ENCODE data around the gene GNAI1. TPM values are rescaled to one million over a fixed set of nuclear protein-coding genes. Genes with fewer than 3 reads are reported as not detected.

The GNAI1 gene
- total RNA-seq, 1 donor from 2014 or later, result 132 TPM

- no peak overlapping the region for H3K27ac Mint-ChIP-seq (ENCODE audit: unreplicated experiment)
- no peak overlapping the region for H3K4me3 Mint-ChIP-seq (ENCODE audit: unreplicated experiment)
- no peaks in the 10 kb centered on the region for H3K9me3 Mint-ChIP-seq (ENCODE audit: unreplicated experiment)
- TF ChIP-seq CTCF (IDR thresholded peaks at IDR 0.05; ENCODE audit: unreplicated experiment), result no peak
- H3K27me3 Mint-ChIP-seq (ENCODE audit: unreplicated experiment), result peaks cover 2% of the 10 kb centered on the region
- no peak for DNase-seq (ENCODE audit: low spot score)
- H3K4me1 Mint-ChIP-seq (ENCODE audit: unreplicated experiment), result no peaks in the 10 kb centered on the region
- peaks cover 8% of the 10 kb centered on the region for H3K36me3 Mint-ChIP-seq (ENCODE audit: low read depth, unreplicated experiment)
These were observed 84.1 kb downstream of the GNAI1 start for GRCh38 chr7:80218723-80219122.

GRCh38 chr7:80220022-80220634, 85.5 kb downstream of the GNAI1 start:
- TF ChIP-seq CTCF (IDR thresholded peaks at IDR 0.05; ENCODE audit: unreplicated experiment), result no peak
- H3K36me3 Mint-ChIP-seq (ENCODE audit: low read depth, unreplicated experiment), result peaks cover 6% of the 10 kb centered on the region
- no peak overlapping the region for H3K27ac Mint-ChIP-seq (ENCODE audit: unreplicated experiment)
- no peak overlapping the region for H3K4me3 Mint-ChIP-seq (ENCODE audit: unreplicated experiment)
- no peaks in the 10 kb centered on the region for H3K4me1 Mint-ChIP-seq (ENCODE audit: unreplicated experiment)
- DNase-seq (ENCODE audit: low spot score), result no peak
- no peaks in the 10 kb centered on the region for H3K9me3 Mint-ChIP-seq (ENCODE audit: unreplicated experiment)
- peaks cover 2% of the 10 kb centered on the region for H3K27me3 Mint-ChIP-seq (ENCODE audit: unreplicated experiment)

- no peaks in the 10 kb centered on the region for H3K4me1 Mint-ChIP-seq (ENCODE audit: unreplicated experiment)
- no peak overlapping the region for H3K4me3 Mint-ChIP-seq (ENCODE audit: unreplicated experiment)
- H3K27ac Mint-ChIP-seq (ENCODE audit: unreplicated experiment), result no peak overlapping the region
- peaks cover 6% of the 10 kb centered on the region for H3K36me3 Mint-ChIP-seq (ENCODE audit: low read depth, unreplicated experiment)
- TF ChIP-seq CTCF (IDR thresholded peaks at IDR 0.05; ENCODE audit: unreplicated experiment), result no peak
- DNase-seq (ENCODE audit: low spot score), result no peak
- H3K27me3 Mint-ChIP-seq (ENCODE audit: unreplicated experiment), result no peaks in the 10 kb centered on the region
- no peaks in the 10 kb centered on the region for H3K9me3 Mint-ChIP-seq (ENCODE audit: unreplicated experiment)
These were observed 89.8 kb downstream of the GNAI1 start for GRCh38 chr7:80224415-80224814.

- H3K9me3 Mint-ChIP-seq (ENCODE audit: unreplicated experiment), result no peaks in the 10 kb centered on the region
- DNase-seq (ENCODE audit: low spot score), result no peak
- peaks cover 6% of the 10 kb centered on the region for H3K4me1 Mint-ChIP-seq (ENCODE audit: unreplicated experiment)
- no peak overlapping the region for H3K27ac Mint-ChIP-seq (ENCODE audit: unreplicated experiment)
- peaks cover under 1% of the 10 kb centered on the region for H3K36me3 Mint-ChIP-seq (ENCODE audit: low read depth, unreplicated experiment)
- no peaks in the 10 kb centered on the region for H3K27me3 Mint-ChIP-seq (ENCODE audit: unreplicated experiment)
- H3K4me3 Mint-ChIP-seq (ENCODE audit: unreplicated experiment), result no peak overlapping the region
- no peak for TF ChIP-seq CTCF (IDR thresholded peaks at IDR 0.05; ENCODE audit: unreplicated experiment)
These were observed 90.7 kb downstream of the GNAI1 start for GRCh38 chr7:80225361-80225760.

GRCh38 chr7:80226629-80227028, 92.0 kb downstream of the GNAI1 start:
- Mint-ChIP-seq H3K9me3 (ENCODE audit: unreplicated experiment) (no peaks in the 10 kb centered on the region), H3K4me3 (ENCODE audit: unreplicated experiment) (no peak overlapping the region), H3K27ac (ENCODE audit: unreplicated experiment) (no peak overlapping the region), H3K27me3 (ENCODE audit: unreplicated experiment) (no peaks in the 10 kb centered on the region), H3K4me1 (ENCODE audit: unreplicated experiment) (peaks cover 7% of the 10 kb centered on the region), H3K36me3 (ENCODE audit: low read depth, unreplicated experiment) (no peaks in the 10 kb centered on the region)
- DNase-seq (ENCODE audit: low spot score), result no peak
- no peak for TF ChIP-seq CTCF (IDR thresholded peaks at IDR 0.05; ENCODE audit: unreplicated experiment)
